RCC 7860 (cell line): Measurements from ENCODE around the gene RUFY1.
A peak's percentile ranks its signal among the peaks of the same experiment; 100 is the strongest.
"Not testable (repeated sequence)": the region's sequence is repeated elsewhere in the genome, so short reads cannot be mapped to it uniquely, and the experiment has no call there.

ENCODE experiments used
- DNase-seq: peaks from one replicate; pipeline ENCODE4 v3.0.0-alpha.2; 2015; ENCODE audit warnings: low spot score
- FAIRE-seq: peaks from 2 replicates; lab custom pipeline; 2012; peaks lifted over from hg19 to GRCh38; lab: Jason Lieb, UNC

Gene RUFY1

GRCh38 chr5:179620293-179620692, 69.9 kb downstream of the RUFY1 start:
- FAIRE-seq (no peak), DNase-seq (no peak)

GRCh38 chr5:179620703-179621350, 70.5 kb downstream of the RUFY1 start:
- no peak for DNase-seq
- FAIRE-seq: no peak

GRCh38 chr5:179621551-179622214, 71.3 kb downstream of the RUFY1 start:
- FAIRE-seq (no peak), DNase-seq (no peak)

GRCh38 chr5:179623003-179623905, 72.9 kb downstream of the RUFY1 start, which contains the start of gene HNRNPH1:
Gene HNRNPH1, minus strand, starts transcription at chr5:179623671. Its CDS starts 538 bp downstream, at chr5:179623133.
- FAIRE-seq (peak; percentile 87), DNase-seq (peak; percentile 98)

- FAIRE-seq (peak; percentile 42), DNase-seq (peak; percentile 59)
These were observed 73.8 kb downstream of the RUFY1 start for GRCh38 chr5:179623906-179624741.

GRCh38 chr5:179624841-179625271, 74.5 kb downstream of the RUFY1 start:
- DNase-seq (no peak), FAIRE-seq (no peak)

- not testable (repeated sequence) for DNase-seq, FAIRE-seq
These were observed 83.4 kb downstream of the RUFY1 start for GRCh38 chr5:179633501-179634369.

- FAIRE-seq, DNase-seq: not testable (repeated sequence)
These were observed 84.2 kb downstream of the RUFY1 start for GRCh38 chr5:179634370-179635172.

GRCh38 chr5:179639296-179639695, 88.9 kb downstream of the RUFY1 start:
- DNase-seq, FAIRE-seq: not testable (repeated sequence)

GRCh38 chr5:179641745-179642144, 91.4 kb downstream of the RUFY1 start:
- not testable (repeated sequence) for DNase-seq, FAIRE-seq

GRCh38 chr5:179642626-179643025, 92.3 kb downstream of the RUFY1 start:
- FAIRE-seq: not testable (repeated sequence)

GRCh38 chr5:179643141-179643920, 93.0 kb downstream of the RUFY1 start:
- FAIRE-seq, DNase-seq: not testable (repeated sequence)

More at GRCh38 chr5:179642626-179643025, 92.3 kb downstream of the RUFY1 start:
- DNase-seq: not testable (repeated sequence)

- FAIRE-seq, DNase-seq: not testable (repeated sequence)
These were observed 94.4 kb downstream of the RUFY1 start for GRCh38 chr5:179644766-179645165.

- FAIRE-seq (no peak), DNase-seq (no peak)
These were observed 98.1 kb downstream of the RUFY1 start for GRCh38 chr5:179648410-179648809.

GRCh38 chr5:179649166-179649703, 98.9 kb downstream of the RUFY1 start:
- not testable (repeated sequence) for DNase-seq, FAIRE-seq

GRCh38 chr5:179650245-179650644, 99.9 kb downstream of the RUFY1 start:
- not testable (repeated sequence) for FAIRE-seq

GRCh38 chr5:179653135-179653534, 102.8 kb downstream of the RUFY1 start:
- DNase-seq, FAIRE-seq: not testable (repeated sequence)

More at GRCh38 chr5:179650245-179650644, 99.9 kb downstream of the RUFY1 start:
- not testable (repeated sequence) for DNase-seq
